CMK (cell line): Measurements from ENCODE around the gene NRXN3.

Experiments
- DNase-seq: peaks from one replicate; pipeline ENCODE4 v3.0.0-alpha.2; 2010; ENCODE audit warnings: low read depth

The NRXN3 gene

GRCh38 chr14:79542121-79542520 lies 1371.9 kb downstream of the NRXN3 start:
- no peak for DNase-seq

- DNase-seq, result no peak
These were observed 1373.2 kb downstream of the NRXN3 start for GRCh38 chr14:79543348-79543747.

- DNase-seq, result no peak
These were observed 1374.0 kb downstream of the NRXN3 start for GRCh38 chr14:79543967-79544697.

GRCh38 chr14:79544698-79545070 lies 1374.5 kb downstream of the NRXN3 start:
- DNase-seq, result no peak

GRCh38 chr14:79548836-79549235 lies 1378.7 kb downstream of the NRXN3 start:
- DNase-seq, result no peak

- DNase-seq, result no peak
These were observed 1379.3 kb downstream of the NRXN3 start for GRCh38 chr14:79549515-79549914.

- no peak for DNase-seq
These were observed 1381.3 kb downstream of the NRXN3 start for GRCh38 chr14:79551523-79551922.

- DNase-seq, result no peak
These were observed 1382.6 kb downstream of the NRXN3 start for GRCh38 chr14:79552778-79553177.

GRCh38 chr14:79554816-79555215 lies 1384.6 kb downstream of the NRXN3 start:
- no peak for DNase-seq

GRCh38 chr14:79555429-79555828 lies 1385.3 kb downstream of the NRXN3 start:
- DNase-seq, result no peak

- DNase-seq, result no peak
These were observed 1387.1 kb downstream of the NRXN3 start for GRCh38 chr14:79557309-79557708.

- DNase-seq, result no peak
These were observed 1392.0 kb downstream of the NRXN3 start for GRCh38 chr14:79562185-79562584.

GRCh38 chr14:79564371-79564770 lies 1394.2 kb downstream of the NRXN3 start:
- no peak for DNase-seq

- no peak for DNase-seq
These were observed 1397.1 kb downstream of the NRXN3 start for GRCh38 chr14:79567306-79567705.

GRCh38 chr14:79568594-79568993 lies 1398.4 kb downstream of the NRXN3 start:
- DNase-seq, result no peak

GRCh38 chr14:79569072-79569471 lies 1398.9 kb downstream of the NRXN3 start:
- DNase-seq, result no peak

- DNase-seq, result no peak
These were observed 1400.5 kb downstream of the NRXN3 start for GRCh38 chr14:79570648-79571047.

- no peak for DNase-seq
These were observed 1401.2 kb downstream of the NRXN3 start for GRCh38 chr14:79571366-79571765.

- no peak for DNase-seq
These were observed 1403.3 kb downstream of the NRXN3 start for GRCh38 chr14:79573486-79573885.

- DNase-seq, result no peak
These were observed 1404.9 kb downstream of the NRXN3 start for GRCh38 chr14:79575032-79575431.

- DNase-seq, result no peak
These were observed 1406.3 kb downstream of the NRXN3 start for GRCh38 chr14:79576424-79576823.

GRCh38 chr14:79578470-79578869 lies 1408.3 kb downstream of the NRXN3 start:
- DNase-seq, result no peak

- DNase-seq, result no peak
These were observed 1410.2 kb downstream of the NRXN3 start for GRCh38 chr14:79580414-79580813.

GRCh38 chr14:79580906-79581305 lies 1410.7 kb downstream of the NRXN3 start:
- DNase-seq, result no peak
